ENCODE data around the gene FAM120A. TPM values are rescaled to one million over a fixed set of nuclear protein-coding genes. Genes with fewer than 3 reads are reported as not detected.

FAM120A gene
- polyA plus RNA-seq, 1 donor from 2014 or later = 8.9 TPM

GRCh38 chr9:93431539-93432105 lies 19.9 kb upstream of the FAM120A start:
- no peaks in the 10 kb centered on the region for H3F3A ChIP-seq (ENCODE audit: insufficient read depth, low read length, poor library complexity, severe bottlenecking)
- H3K9me3 ChIP-seq (ENCODE audit: low read length) = no peaks in the 10 kb centered on the region
- TF ChIP-seq RAD21 (conservative IDR thresholded peaks at IDR 0.05) (no peak), CTCF (IDR thresholded peaks at IDR 0.05; ENCODE audit: poor library complexity, severe bottlenecking) (no peak), EZH2 (IDR thresholded peaks at IDR 0.05; ENCODE audit: borderline replicate concordance, insufficient read depth, low read length, poor library complexity, severe bottlenecking) (no peak), REST (IDR thresholded peaks at IDR 0.05; ENCODE audit: borderline replicate concordance) (no peak), SMC3 (conservative IDR thresholded peaks at IDR 0.05; ENCODE audit: poor library complexity) (no peak), POLR2AphosphoS5 (IDR thresholded peaks at IDR 0.05) (no peak), MXI1 (conservative IDR thresholded peaks at IDR 0.05; ENCODE audit: poor library complexity, severe bottlenecking) (no peak), EP300 (conservative IDR thresholded peaks at IDR 0.05; ENCODE audit: poor library complexity, severe bottlenecking) (no peak), TAF1 (IDR thresholded peaks at IDR 0.05; ENCODE audit: low read depth) (no peak)
- no peak overlapping the region for H3K27ac ChIP-seq (ENCODE audit: low read length)
- no peak overlapping the region for H3K4me2 ChIP-seq (ENCODE audit: low read length)
- no peaks in the 10 kb centered on the region for H3K79me2 ChIP-seq (replicated peaks; ENCODE audit: insufficient read depth, low read length)
- H3K9me2 ChIP-seq (ENCODE audit: insufficient read depth, low read length) = no peaks in the 10 kb centered on the region
- no peaks in the 10 kb centered on the region for H4K20me1 ChIP-seq (ENCODE audit: insufficient read depth)
- H3K4me3 ChIP-seq (ENCODE audit: low read length) = no peak overlapping the region
- no peaks in the 10 kb centered on the region for H3K27me3 ChIP-seq (ENCODE audit: insufficient read depth, low read depth, low read length)
- no peak overlapping the region for H3K9ac ChIP-seq (ENCODE audit: low read length)
- H2AFZ ChIP-seq (ENCODE audit: low read depth, low read length) = no peak overlapping the region
- no peaks in the 10 kb centered on the region for H3K36me3 ChIP-seq (ENCODE audit: insufficient read depth, low read length)

- Histone ChIP-seq H3K9me2 (ENCODE audit: insufficient read depth, low read length) (no peaks in the 10 kb centered on the region), H3K79me2 (replicated peaks; ENCODE audit: insufficient read depth, low read length) (no peaks in the 10 kb centered on the region), H3K9me3 (ENCODE audit: low read length) (no peaks in the 10 kb centered on the region), H3K36me3 (ENCODE audit: insufficient read depth, low read length) (no peaks in the 10 kb centered on the region), H2AFZ (ENCODE audit: low read depth, low read length) (no peak overlapping the region), H4K20me1 (ENCODE audit: insufficient read depth) (no peaks in the 10 kb centered on the region), H3K27ac (ENCODE audit: low read length) (no peak overlapping the region), H3F3A (ENCODE audit: insufficient read depth, low read length, poor library complexity, severe bottlenecking) (no peaks in the 10 kb centered on the region), H3K27me3 (ENCODE audit: insufficient read depth, low read depth, low read length) (no peaks in the 10 kb centered on the region), H3K4me3 (ENCODE audit: low read length) (no peak overlapping the region), H3K4me2 (ENCODE audit: low read length) (no peak overlapping the region), H3K9ac (ENCODE audit: low read length) (no peak overlapping the region)
- no peak for TF ChIP-seq MXI1 (conservative IDR thresholded peaks at IDR 0.05; ENCODE audit: poor library complexity, severe bottlenecking)
- no peak for TF ChIP-seq EZH2 (IDR thresholded peaks at IDR 0.05; ENCODE audit: borderline replicate concordance, insufficient read depth, low read length, poor library complexity, severe bottlenecking)
- no peak for TF ChIP-seq RAD21 (conservative IDR thresholded peaks at IDR 0.05)
- no peak for TF ChIP-seq TAF1 (IDR thresholded peaks at IDR 0.05; ENCODE audit: low read depth)
- no peak for TF ChIP-seq POLR2AphosphoS5 (IDR thresholded peaks at IDR 0.05)
- TF ChIP-seq CTCF (IDR thresholded peaks at IDR 0.05; ENCODE audit: poor library complexity, severe bottlenecking) = no peak
- TF ChIP-seq REST (IDR thresholded peaks at IDR 0.05; ENCODE audit: borderline replicate concordance) = no peak
These were observed 18.5 kb upstream of the FAM120A start for GRCh38 chr9:93432964-93433363.

Measured in neural cell (in vitro differentiated cells).